ENCODE data around the gene PHGDH.

PHGDH gene

DNA sequence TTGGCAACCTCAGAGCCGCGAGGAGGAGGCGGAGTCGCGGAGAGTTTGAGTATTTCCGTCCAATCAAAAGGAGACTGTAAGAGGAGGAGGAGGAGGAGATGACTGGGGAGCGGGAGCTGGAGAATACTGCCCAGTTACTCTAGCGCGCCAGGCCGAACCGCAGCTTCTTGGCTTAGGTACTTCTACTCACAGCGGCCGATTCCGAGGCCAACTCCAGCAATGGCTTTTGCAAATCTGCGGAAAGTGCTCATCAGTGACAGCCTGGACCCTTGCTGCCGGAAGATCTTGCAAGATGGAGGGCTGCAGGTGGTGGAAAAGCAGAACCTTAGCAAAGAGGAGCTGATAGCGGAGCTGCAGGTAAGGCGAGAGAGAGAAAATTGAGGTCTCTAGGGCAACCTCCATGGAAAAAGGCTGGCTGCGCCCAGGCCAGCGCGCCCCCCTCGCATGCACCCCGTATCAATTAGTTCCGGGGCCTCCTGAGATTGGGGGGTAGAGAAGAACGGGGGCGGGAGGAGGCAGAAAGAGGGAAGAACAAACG lies at the start of gene PHGDH:
Gene PHGDH (plus strand): TSS at position 131 of the 538 bp plus-strand sequence. CDS start 89 bp downstream, at position 220.
- peaks cover 47% of the 10 kb centered on the region for H3K4me1 ChIP-seq
- in situ Hi-C loops (cut with MboI; ENCODE audit: low sequenced_read_pairs): no loop called here
- peak within 1 kb of the TSS; percentile 92 for H3K4me3 ChIP-seq
- peaks cover 11% of the 10 kb centered on the region; the same call in 1 of the 2 replicates for H3K27me3 ChIP-seq (ENCODE audit: low read depth)
- H3K9me3 ChIP-seq: peaks cover 2% of the 10 kb centered on the region; the same call in 1 of the 2 replicates
- peaks cover 10% of the 10 kb centered on the region for H3K36me3 ChIP-seq (replicated peaks)
- peak; percentile 90 to 95 for DNase-seq (ENCODE audit: low spot score in 2 of 2)

DNA sequence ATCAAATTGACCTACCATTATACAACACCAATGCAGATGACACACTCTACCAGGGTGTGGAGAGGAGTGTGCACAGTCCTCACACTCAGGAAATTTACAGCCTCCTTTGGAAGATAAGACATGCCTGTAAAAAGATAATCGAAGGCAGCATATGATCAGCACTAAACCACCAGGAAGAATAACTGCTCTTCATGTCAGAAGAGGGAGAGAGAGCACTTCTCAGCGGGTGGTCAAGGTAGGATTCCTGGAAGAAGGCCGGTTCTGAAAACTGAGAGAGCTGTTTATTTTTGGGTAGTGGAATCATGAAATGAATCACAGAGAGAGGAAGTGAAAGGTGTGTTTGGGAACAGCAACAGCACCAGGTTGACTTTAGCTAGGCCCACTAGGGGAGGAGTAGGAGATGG lies 49.7 kb upstream of the PHGDH start:
- Histone ChIP-seq H3K4me1 (peaks cover 8% of the 10 kb centered on the region), H3K4me3 (no peak overlapping the region), H3K27me3 (ENCODE audit: low read depth) (no peaks in the 10 kb centered on the region), H3K9me3 (no peaks in the 10 kb centered on the region), H3K36me3 (replicated peaks) (no peaks in the 10 kb centered on the region)
- DNase-seq (ENCODE audit: low spot score in 2 of 2): no peak
- in situ Hi-C loops (cut with MboI; ENCODE audit: low sequenced_read_pairs): loop anchor here (25.0 kb wide), 1 partner anchor 100 kb away; no protein-coding TSS in a partner anchor

DNA sequence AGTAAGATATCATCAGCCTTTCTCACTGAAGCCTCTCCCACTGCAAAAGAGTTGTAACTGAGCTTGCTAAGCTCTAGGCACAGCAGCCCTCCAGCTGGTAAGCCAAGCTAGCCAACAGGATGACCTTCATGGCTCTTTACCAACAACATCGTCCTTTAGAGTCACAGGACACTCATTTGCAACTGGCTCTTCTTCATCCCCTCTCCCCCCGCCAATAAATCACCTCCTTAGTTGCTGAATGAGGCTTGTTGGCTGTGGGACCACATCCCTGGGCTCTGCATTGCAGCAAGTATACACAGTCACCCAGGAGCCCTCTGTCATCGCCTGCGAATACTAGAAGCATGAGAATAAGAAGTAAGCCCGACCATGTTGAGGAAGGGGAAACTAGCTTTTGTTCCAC lies 47.7 kb upstream of the PHGDH start:
- peaks cover 8% of the 10 kb centered on the region for H3K4me1 ChIP-seq
- H3K4me3 ChIP-seq: no peak overlapping the region
- in situ Hi-C loops (cut with MboI; ENCODE audit: low sequenced_read_pairs): loop anchor here (25.0 kb wide), 1 partner anchor 102 kb away; no protein-coding TSS in a partner anchor
- H3K27me3 ChIP-seq (ENCODE audit: low read depth): no peaks in the 10 kb centered on the region
- H3K36me3 ChIP-seq (replicated peaks): no peaks in the 10 kb centered on the region
- no peaks in the 10 kb centered on the region for H3K9me3 ChIP-seq
- DNase-seq (ENCODE audit: low spot score in 2 of 2): no peak

DNA sequence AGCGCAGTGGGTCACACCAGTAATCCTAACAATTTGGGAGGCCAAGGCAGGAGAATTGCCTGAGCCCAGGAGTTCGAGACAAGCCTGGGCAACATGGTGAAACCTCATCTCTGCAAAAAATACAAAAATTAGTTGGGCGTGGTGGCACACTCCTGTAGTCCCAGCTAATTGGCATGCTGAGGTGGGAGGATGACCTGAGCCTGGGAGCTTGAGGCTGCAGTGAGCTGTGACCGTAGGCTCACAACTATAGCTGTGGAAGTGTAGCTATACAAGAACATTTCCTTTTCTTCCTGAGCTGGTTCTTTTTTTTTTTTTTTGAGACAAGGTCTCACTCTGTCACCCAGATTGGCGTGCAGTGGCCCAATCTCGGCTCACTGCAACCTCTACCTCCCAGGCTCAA lies 44.6 kb upstream of the PHGDH start:
- Histone ChIP-seq H3K4me3 (no peak overlapping the region), H3K36me3 (replicated peaks) (no peaks in the 10 kb centered on the region), H3K4me1 (peaks cover 8% of the 10 kb centered on the region), H3K27me3 (ENCODE audit: low read depth) (no peaks in the 10 kb centered on the region), H3K9me3 (no peaks in the 10 kb centered on the region)
- in situ Hi-C loops (cut with MboI; ENCODE audit: low sequenced_read_pairs): loop anchor here (5.0 to 25.0 kb wide), 2 partner anchors 40 to 105 kb away; no protein-coding TSS in a partner anchor
- no peak for DNase-seq (ENCODE audit: low spot score in 2 of 2)

DNA sequence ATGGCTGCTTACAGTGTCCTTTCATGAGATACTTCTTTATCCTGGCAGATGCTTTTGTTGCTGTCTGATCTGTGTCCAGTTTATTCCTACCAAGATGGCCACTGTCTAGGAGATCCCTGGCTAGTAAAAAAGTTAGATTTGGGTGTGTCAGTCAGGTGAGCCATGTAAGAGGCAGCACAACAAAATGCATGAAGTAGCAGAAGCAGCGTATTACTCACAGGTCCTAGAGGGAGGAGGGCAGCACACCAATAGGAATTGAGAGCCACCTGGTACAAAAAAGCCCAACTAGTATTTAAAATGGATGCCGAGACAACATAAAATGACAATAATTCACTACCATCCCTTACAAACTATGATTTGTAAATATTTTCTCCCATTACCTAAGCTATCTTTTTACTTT lies 40.8 kb upstream of the PHGDH start:
- in situ Hi-C loops (cut with MboI; ENCODE audit: low sequenced_read_pairs): loop anchor here (25.0 kb wide), 1 partner anchor 109 kb away; no protein-coding TSS in a partner anchor
- DNase-seq (ENCODE audit: low spot score in 2 of 2): no peak
- peaks cover 29% of the 10 kb centered on the region for H3K4me1 ChIP-seq
- no peaks in the 10 kb centered on the region for H3K27me3 ChIP-seq (ENCODE audit: low read depth)
- no peak overlapping the region for H3K4me3 ChIP-seq
- H3K9me3 ChIP-seq: no peaks in the 10 kb centered on the region
- no peaks in the 10 kb centered on the region for H3K36me3 ChIP-seq (replicated peaks)

DNA sequence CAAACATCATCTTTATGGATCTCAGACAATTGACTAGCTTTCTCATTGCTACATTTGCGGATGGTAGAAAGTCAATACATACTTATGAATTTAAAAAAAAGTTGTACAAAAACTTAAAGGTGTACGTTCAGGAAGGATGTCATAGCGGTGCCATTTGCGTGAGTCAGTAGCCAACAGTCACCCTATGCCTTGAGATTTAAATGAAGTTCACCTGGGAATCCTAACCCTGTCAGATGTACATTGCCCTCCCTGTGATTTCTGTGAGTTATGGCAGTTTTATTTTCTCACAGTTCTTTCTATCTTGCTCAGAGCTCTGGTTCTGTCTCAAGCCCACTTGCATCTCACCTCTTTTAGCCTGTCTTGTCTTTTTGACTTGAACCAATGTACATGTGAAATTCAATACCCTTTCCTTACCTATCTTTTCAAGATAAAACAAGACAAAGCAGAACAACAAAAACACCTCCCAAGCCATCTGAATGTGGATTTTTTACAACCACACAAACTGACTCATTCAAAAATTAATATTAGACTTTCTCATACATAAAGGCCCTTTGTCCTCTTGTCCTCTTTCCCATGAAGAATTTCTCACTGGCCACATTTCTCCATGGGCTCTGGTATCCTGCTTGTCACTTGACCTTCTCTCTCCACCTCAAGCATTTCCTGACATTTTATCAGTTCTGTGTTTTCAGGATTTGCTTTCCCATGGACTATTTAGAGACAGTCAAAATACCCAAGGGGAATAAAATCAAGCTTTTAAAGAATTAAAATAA lies 38.4 kb upstream of the PHGDH start:
- H3K9me3 ChIP-seq: no peaks in the 10 kb centered on the region
- no peak overlapping the region for H3K4me3 ChIP-seq
- DNase-seq (ENCODE audit: low spot score in 2 of 2): no peak
- no peaks in the 10 kb centered on the region for H3K36me3 ChIP-seq (replicated peaks)
- H3K4me1 ChIP-seq: peaks cover 30% of the 10 kb centered on the region
- in situ Hi-C loops (cut with MboI; ENCODE audit: low sequenced_read_pairs): loop anchor here (25.0 kb wide), 1 partner anchor 111 kb away; no protein-coding TSS in a partner anchor
- H3K27me3 ChIP-seq (ENCODE audit: low read depth): no peaks in the 10 kb centered on the region

DNA sequence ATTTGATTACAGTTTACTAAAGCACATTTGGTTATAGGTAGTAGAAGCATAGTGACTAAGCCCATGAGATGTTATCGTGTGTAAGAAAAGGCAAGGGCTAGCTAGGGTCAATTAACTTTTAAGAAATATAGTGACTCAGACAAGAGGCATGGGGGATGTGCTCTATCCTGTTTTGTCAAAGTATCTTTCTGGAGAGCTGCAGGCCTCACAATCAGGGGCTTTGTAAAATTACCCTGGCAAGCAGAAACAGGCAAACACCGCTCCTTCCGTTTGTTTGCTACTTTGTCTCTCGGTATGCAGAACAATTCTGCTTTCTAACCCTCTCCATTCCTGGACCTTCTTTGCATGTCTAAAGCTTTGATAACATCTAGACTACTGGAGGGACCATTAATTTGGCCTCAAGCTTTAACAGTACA lies 37.6 kb upstream of the PHGDH start:
- Histone ChIP-seq H3K27me3 (ENCODE audit: low read depth) (no peaks in the 10 kb centered on the region), H3K4me3 (no peak overlapping the region), H3K4me1 (peaks cover 34% of the 10 kb centered on the region), H3K9me3 (no peaks in the 10 kb centered on the region), H3K36me3 (replicated peaks) (no peaks in the 10 kb centered on the region)
- in situ Hi-C loops (cut with MboI; ENCODE audit: low sequenced_read_pairs): loop anchor here (25.0 kb wide), 1 partner anchor 112 kb away; no protein-coding TSS in a partner anchor
- peak; percentile 77 to 98 for DNase-seq (ENCODE audit: low spot score in 2 of 2)

DNA sequence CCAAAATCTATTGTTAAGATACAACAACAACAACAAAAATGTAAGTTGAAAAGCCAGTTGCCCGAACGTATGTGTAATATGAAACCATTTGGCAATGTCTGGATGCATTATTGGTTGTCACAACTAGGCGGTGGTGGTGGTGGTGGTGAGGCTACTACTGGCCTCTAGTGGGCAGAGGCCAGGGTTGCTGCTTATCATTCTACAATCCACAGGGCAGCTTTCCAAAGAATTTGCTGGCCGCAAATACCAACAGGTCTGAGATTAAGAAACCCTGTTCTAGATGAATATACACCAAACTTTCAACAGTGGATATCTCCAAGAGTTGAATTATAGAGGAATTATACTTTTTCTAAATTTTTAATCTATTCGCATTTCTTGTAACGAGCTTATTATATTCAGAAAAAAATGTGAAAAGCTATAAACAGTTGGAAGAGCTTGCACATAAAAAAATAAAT lies 36.9 kb upstream of the PHGDH start:
- in situ Hi-C loops (cut with MboI; ENCODE audit: low sequenced_read_pairs): loop anchor here (25.0 kb wide), 2 partner anchors 113 to 363 kb away; no protein-coding TSS in a partner anchor
- H3K4me1 ChIP-seq: peaks cover 41% of the 10 kb centered on the region
- no peak for DNase-seq (ENCODE audit: low spot score in 2 of 2)
- H3K27me3 ChIP-seq (ENCODE audit: low read depth): no peaks in the 10 kb centered on the region
- H3K4me3 ChIP-seq: no peak overlapping the region
- H3K9me3 ChIP-seq: no peaks in the 10 kb centered on the region
- no peaks in the 10 kb centered on the region for H3K36me3 ChIP-seq (replicated peaks)

DNA sequence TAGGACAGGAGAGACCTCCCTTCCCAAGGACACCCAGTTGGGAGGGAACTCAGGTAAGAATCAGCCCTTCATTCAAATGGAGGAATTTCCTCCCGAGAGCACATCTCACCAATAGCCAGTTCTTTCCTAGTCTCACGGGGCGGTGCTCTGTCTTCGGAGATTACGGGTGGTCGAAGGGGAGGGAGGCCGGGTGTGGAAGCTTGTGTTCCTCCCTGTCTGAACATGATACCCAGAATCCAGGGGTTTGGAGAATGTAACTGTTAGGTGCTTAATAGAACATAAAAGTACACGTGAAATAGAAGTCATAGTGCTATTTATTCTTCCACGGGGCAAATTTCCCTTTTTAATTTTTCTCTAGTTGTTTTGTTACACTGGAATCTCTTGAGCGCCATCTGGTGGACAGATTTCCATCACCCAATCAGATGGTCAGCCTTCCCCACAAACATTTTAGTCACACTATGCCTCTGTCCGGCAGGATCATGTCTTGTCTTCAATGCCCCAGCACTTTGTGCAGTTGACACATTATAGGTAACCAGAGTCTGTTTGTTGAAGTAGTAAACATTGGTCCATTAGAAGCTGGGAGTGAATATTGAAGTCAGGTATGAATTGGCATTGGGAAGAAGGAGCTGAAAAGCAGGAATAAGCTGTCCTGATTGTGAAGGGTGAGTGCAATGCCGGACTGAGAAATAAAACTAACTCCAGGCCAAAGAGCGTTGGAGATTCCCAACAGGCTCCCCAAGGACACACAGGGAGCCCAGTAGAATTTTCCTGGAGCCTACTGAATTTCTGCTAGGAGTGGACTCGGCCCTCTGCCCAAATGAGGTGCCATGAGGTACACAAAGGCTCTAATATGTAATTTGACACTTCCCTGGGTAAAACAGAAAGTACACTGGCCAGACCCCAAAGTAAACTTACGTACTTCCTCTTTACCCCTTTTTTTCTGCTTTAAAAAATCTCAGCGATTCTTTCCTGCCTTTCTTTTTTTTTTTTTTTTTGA lies 36.1 kb upstream of the PHGDH start:
- no peaks in the 10 kb centered on the region for H3K9me3 ChIP-seq
- peak; percentile 76 to 91 for DNase-seq (ENCODE audit: low spot score in 2 of 2)
- H3K36me3 ChIP-seq (replicated peaks): no peaks in the 10 kb centered on the region
- H3K4me1 ChIP-seq: peaks cover 41% of the 10 kb centered on the region
- in situ Hi-C loops (cut with MboI; ENCODE audit: low sequenced_read_pairs): loop anchor here (25.0 kb wide), 1 partner anchor 363 kb away; no protein-coding TSS in a partner anchor
- H3K27me3 ChIP-seq (ENCODE audit: low read depth): no peaks in the 10 kb centered on the region
- peak overlapping the region; percentile 23 for H3K4me3 ChIP-seq

DNA sequence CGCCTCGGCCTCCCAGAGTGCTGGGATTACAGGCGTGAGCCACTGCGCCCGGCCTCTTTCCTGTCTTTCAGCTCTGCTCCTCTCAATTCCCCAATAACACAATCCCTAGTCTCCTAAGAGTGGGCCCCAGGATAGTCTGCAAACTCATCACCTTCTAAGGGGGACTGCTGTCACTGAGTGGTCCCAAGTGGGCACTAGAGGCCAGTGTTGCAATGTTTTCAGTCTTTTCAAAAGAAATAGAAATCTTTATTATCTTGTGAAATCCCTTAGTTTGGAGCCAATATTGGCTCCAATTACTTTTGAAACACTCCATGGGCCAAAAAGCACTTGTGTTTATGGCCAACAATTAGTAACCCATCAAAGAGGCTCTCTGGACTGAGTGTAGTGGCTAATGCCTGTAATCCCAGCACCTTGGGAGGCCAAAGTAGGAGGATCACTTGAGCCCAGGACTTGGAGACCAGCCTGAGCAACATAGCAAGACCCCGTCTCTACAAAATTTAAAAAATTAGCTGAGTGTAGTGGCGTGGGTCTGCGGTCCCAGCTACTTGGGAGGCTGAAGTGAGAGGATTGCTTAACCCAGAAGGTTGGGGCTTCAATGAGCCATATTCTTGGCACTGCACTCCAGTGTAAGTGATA lies 35.0 kb upstream of the PHGDH start:
- in situ Hi-C loops (cut with MboI; ENCODE audit: low sequenced_read_pairs): loop anchor here (25.0 kb wide), 1 partner anchor 364 kb away; no protein-coding TSS in a partner anchor
- DNase-seq (ENCODE audit: low spot score in 2 of 2): no peak

DNA sequence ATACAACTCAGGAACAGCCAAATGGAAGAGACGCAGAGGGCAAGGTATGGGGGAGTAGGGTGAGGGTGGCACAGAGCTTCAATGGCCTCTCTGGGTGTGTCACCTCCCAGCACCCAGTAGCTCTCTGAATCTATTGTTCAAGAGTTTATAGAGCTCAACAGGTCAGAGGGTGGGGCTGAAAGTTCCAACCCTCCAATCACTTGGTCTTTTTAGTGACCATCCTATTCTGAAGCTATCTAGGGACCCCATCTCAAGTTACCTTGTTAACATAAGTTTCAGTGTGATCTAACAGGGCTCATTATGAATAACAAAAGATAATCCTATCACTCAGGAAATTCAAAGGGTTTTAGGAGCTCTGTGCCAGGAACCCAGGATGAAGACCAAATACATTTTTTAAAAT lies 32.5 kb upstream of the PHGDH start:
- H3K9me3 ChIP-seq: no peaks in the 10 kb centered on the region
- peaks cover 24% of the 10 kb centered on the region for H3K4me1 ChIP-seq
- H3K27me3 ChIP-seq (ENCODE audit: low read depth): no peaks in the 10 kb centered on the region
- H3K36me3 ChIP-seq (replicated peaks): no peaks in the 10 kb centered on the region
- in situ Hi-C loops (cut with MboI; ENCODE audit: low sequenced_read_pairs): loop anchor here (25.0 kb wide), 1 partner anchor 367 kb away; no protein-coding TSS in a partner anchor
- DNase-seq (ENCODE audit: low spot score in 2 of 2): peak; percentile 34 to 69
- no peak overlapping the region for H3K4me3 ChIP-seq

More for the DNA sequence above, 35.0 kb upstream of the PHGDH start:
- no peaks in the 10 kb centered on the region for H3K9me3 ChIP-seq
- H3K4me3 ChIP-seq: no peak overlapping the region
- no peaks in the 10 kb centered on the region for H3K27me3 ChIP-seq (ENCODE audit: low read depth)
- H3K4me1 ChIP-seq: peaks cover 41% of the 10 kb centered on the region
- H3K36me3 ChIP-seq (replicated peaks): no peaks in the 10 kb centered on the region

DNA sequence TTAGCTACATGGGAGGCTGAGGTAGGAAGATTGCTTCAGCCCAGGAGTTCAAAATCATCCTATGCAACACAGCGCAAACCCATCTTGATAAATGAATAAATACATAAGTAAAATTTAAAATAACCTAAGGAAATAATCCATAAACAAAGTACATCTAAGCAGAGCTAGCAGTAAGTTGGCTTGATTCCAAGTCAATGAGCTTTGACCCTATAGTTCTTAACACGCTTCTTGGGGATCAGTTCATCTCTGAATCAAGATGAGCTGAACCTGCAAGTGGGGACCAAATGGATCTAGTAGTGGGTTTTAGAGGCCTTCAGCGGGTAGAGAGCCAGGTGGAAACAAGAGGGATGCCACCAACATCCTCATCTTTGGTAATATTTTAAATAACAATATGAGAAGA lies 31.5 kb upstream of the PHGDH start:
- Histone ChIP-seq H3K4me3 (no peak overlapping the region), H3K9me3 (no peaks in the 10 kb centered on the region), H3K4me1 (peaks cover 18% of the 10 kb centered on the region), H3K36me3 (replicated peaks) (no peaks in the 10 kb centered on the region), H3K27me3 (ENCODE audit: low read depth) (no peaks in the 10 kb centered on the region)
- no peak for DNase-seq (ENCODE audit: low spot score in 2 of 2)
- in situ Hi-C loops (cut with MboI; ENCODE audit: low sequenced_read_pairs): loop anchor here (25.0 kb wide), 1 partner anchor 368 kb away; no protein-coding TSS in a partner anchor

All from HAP-1 (cell line).